Nephron (organoid): Measurements from ENCODE around the gene SEC23A.
"Not testable (repeated sequence)": the region's sequence is repeated elsewhere in the genome, so short reads cannot be mapped to it uniquely, and the experiment has no call there.

Source experiments
- H3K27ac Mint-ChIP-seq, 3 experiments: 2 replicates each; pipeline ENCODE4 v1.8.0; 2020; ENCODE audit warnings: mixed read lengths in 3 of 3, mild to moderate bottlenecking in 2 of 3, moderate library complexity in 1 of 3
- H3K27me3 Mint-ChIP-seq: 2 replicates; pipeline ENCODE4 v1.8.0; 2021; ENCODE audit warnings: low read depth, mild to moderate bottlenecking, moderate library complexity, mixed read lengths
- H3K36me3 Mint-ChIP-seq: 2 replicates; pipeline ENCODE4 v1.8.0; 2020; ENCODE audit warnings: low read depth, mixed read lengths
- H3K4me1 Mint-ChIP-seq: 2 replicates; pipeline ENCODE4 v1.8.0; 2020; ENCODE audit warnings: mixed read lengths
- H3K4me3 Mint-ChIP-seq, 3 experiments: 2 replicates each; pipeline ENCODE4 v1.8.0; 2020; ENCODE audit warnings: mild to moderate bottlenecking in 3 of 3, mixed read lengths in 3 of 3, moderate library complexity in 2 of 3
- H3K9me3 Mint-ChIP-seq: 2 replicates; pipeline ENCODE4 v1.8.0; 2020; ENCODE audit warnings: mixed read lengths
- CTCF ChIP-seq, 3 experiments: fragments of 200-600 bp; sonication (generic); IDR thresholded peaks; one replicate each; pipeline ENCODE4 v1.5.0; 2021; ENCODE audit warnings: antibody characterized with exemption in 3 of 3; ENCODE audit not compliant: unreplicated experiment in 3 of 3

The SEC23A gene

GRCh38 chr14:39050389-39050788 lies 52.6 kb downstream of the SEC23A start:
- Mint-ChIP-seq H3K4me3 (no peak overlapping the region), H3K9me3 (peaks cover 3% of the 10 kb centered on the region), H3K36me3 (peaks cover 81% of the 10 kb centered on the region), H3K4me1 (no peaks in the 10 kb centered on the region), H3K27me3 (no peaks in the 10 kb centered on the region), H3K27ac (no peak overlapping the region)
- TF ChIP-seq CTCF (IDR thresholded peaks at IDR 0.05; ENCODE audit: unreplicated experiment in 3 of 3): no peak

GRCh38 chr14:39045889-39046288 lies 57.1 kb downstream of the SEC23A start:
- H3K36me3 Mint-ChIP-seq: peaks cover 61% of the 10 kb centered on the region
- H3K9me3 Mint-ChIP-seq, H3K27me3 Mint-ChIP-seq, H3K4me1 Mint-ChIP-seq, H3K4me3 Mint-ChIP-seq, H3K27ac Mint-ChIP-seq: not testable (repeated sequence)

DNA sequence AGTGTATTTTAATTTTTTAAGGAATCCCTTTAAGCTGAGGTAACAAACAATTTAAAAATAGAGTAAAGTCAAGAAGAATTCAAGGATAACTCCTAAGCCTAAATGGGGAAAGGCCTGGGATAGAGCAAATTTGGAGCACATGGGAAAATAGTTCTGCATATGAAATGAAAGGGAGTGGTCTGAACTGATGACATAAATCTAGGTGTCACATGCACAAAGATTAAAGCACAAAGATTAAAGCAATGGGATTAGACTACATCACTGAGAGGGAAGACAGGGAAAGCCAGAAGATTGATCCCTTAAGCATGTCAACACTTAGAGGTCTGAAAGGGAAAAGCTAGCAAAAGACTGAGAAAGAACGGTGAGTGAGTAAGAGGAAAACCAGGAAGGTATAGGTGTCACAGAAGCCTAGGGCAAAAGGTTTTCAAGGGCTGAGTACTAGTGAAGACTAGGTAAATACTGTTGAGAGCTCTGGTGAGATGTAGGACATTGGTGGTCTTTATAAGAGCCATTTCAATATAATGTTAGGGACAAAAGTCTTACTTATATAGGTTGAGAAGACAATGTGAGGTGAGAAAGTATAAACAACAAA lies 59.6 kb downstream of the SEC23A start:
- Mint-ChIP-seq H3K27ac (no peak overlapping the region), H3K9me3 (no peaks in the 10 kb centered on the region), H3K4me3 (no peak overlapping the region), H3K36me3 (peaks cover 64% of the 10 kb centered on the region), H3K4me1 (no peaks in the 10 kb centered on the region), H3K27me3 (no peaks in the 10 kb centered on the region)
- TF ChIP-seq CTCF (IDR thresholded peaks at IDR 0.05; ENCODE audit: unreplicated experiment in 3 of 3): no peak

DNA sequence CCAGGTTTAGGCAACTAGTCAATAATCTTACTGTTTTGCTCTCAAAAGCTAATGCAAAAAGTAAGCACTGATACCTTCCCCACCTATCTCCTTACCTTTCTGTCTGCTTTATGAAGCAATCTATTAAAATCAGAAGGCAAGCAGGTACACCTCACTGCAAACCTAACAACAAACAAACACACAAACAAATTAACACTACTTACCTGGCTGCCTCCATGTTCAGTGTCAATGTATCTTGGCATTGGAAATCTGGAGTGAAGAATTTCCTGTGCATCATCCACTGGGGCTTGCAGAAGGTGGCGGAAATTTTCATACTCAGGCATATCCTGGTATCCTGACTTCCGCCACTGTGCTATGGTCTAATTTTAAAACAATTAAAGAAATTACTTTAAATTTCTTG lies 62.5 kb downstream of the SEC23A start:
- Mint-ChIP-seq H3K4me1 (no peaks in the 10 kb centered on the region), H3K9me3 (no peaks in the 10 kb centered on the region), H3K4me3 (no peak overlapping the region), H3K27ac (no peak overlapping the region), H3K27me3 (no peaks in the 10 kb centered on the region), H3K36me3 (peaks cover 39% of the 10 kb centered on the region)
- no peak for TF ChIP-seq CTCF (IDR thresholded peaks at IDR 0.05; ENCODE audit: unreplicated experiment in 3 of 3)

DNA sequence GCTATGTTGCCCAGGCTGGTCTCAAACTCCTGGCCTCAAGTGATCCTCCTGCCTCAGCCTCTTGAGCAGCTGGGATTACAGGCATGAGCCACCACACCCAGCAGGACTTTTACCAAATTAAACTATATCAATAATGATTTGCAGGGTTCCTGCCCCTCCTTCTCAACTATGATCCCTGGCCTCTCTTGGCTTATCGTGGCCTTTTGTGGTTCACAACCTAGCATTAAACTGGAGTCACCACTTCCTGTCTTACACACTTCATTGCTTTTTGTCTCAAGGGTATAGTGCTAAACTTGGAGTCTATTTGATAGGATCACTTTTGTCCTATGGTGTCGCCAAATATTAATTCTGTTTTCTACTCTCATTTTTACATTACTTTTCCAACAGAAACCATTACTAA lies 64.5 kb downstream of the SEC23A start:
- TF ChIP-seq CTCF (IDR thresholded peaks at IDR 0.05; ENCODE audit: unreplicated experiment in 3 of 3): no peak
- Mint-ChIP-seq H3K27me3 (no peaks in the 10 kb centered on the region), H3K27ac (no peak overlapping the region), H3K4me3 (no peak overlapping the region), H3K4me1 (no peaks in the 10 kb centered on the region), H3K36me3 (peaks cover 29% of the 10 kb centered on the region), H3K9me3 (no peaks in the 10 kb centered on the region)

- Mint-ChIP-seq H3K4me1 (no peaks in the 10 kb centered on the region), H3K27me3 (no peaks in the 10 kb centered on the region), H3K9me3 (no peaks in the 10 kb centered on the region), H3K27ac (no peak overlapping the region), H3K4me3 (no peak overlapping the region), H3K36me3 (peaks cover 26% of the 10 kb centered on the region)
- TF ChIP-seq CTCF (IDR thresholded peaks at IDR 0.05; ENCODE audit: unreplicated experiment in 3 of 3): no peak
Observed at GRCh38 chr14:39036760-39037159, 66.3 kb downstream of the SEC23A start.
